Muscle of leg (tissue), 11 donors: ENCODE data around the gene GABRG3. TPM values are rescaled to one million over a fixed set of nuclear protein-coding genes. Genes with fewer than 3 reads are reported as not detected.

Source experiments
- DNase-seq: peaks from one replicate; pipeline ENCODE4 v3.0.0; 2013
- H3K27ac ChIP-seq: one replicate; pipeline ENCODE4 v1.5.1; 2013; ENCODE audit warnings: mild to moderate bottlenecking, low read length, control low read depth
- H3K27me3 ChIP-seq: one replicate; pipeline ENCODE4 v1.6.1; 2013; ENCODE audit warnings: low read length; ENCODE audit not compliant: control insufficient read depth, insufficient read depth
- H3K36me3 ChIP-seq: one replicate; pipeline ENCODE4 v1.6.1; 2013; ENCODE audit warnings: low read length; ENCODE audit not compliant: control insufficient read depth, insufficient read depth
- H3K4me1 ChIP-seq: one replicate; pipeline ENCODE4 v1.6.1; 2013; ENCODE audit warnings: low read length; ENCODE audit not compliant: control insufficient read depth, insufficient read depth
- H3K4me3 ChIP-seq: one replicate; pipeline ENCODE4 v1.5.1; 2013; ENCODE audit warnings: low read length, control low read depth
- H3K9me3 ChIP-seq: replicated peaks from 2 replicates; pipeline ENCODE4 v1.6.1; 2013; ENCODE audit warnings: low read depth, low read length; ENCODE audit not compliant: control insufficient read depth
- WGBS: methylation state at CpG from one replicate; pipeline ENCODE4 v1.1.5; 2013; ENCODE audit warnings: missing lambda C conversion rate; ENCODE audit not compliant: insufficient coverage; 5-methylcytosine and 5-hydroxymethylcytosine counted together
- polyA plus RNA-seq, 8 donors: library from polyadenylated mRNA; unstranded; fragments of 120-200 nt; gene quantifications; one replicate each; pipeline versions ENCODE4 v1.2.1 to v1.2.3, GENCODE V29; 2013; ENCODE audit warnings: inconsistent platforms in 1 of 8, low replicate concordance in 1 of 8; ENCODE audit not compliant: insufficient read length in 8 of 8, insufficient read depth in 1 of 8
- total RNA-seq: library from RNA; stranded (reverse); fragments of 120-200 nt; gene quantifications from one replicate; pipeline ENCODE4 v1.2.4, GENCODE V29; 2013

GABRG3 gene
- total and polyA plus RNA-seq, 9 donors, result 0.11 to 0.69 (median 0.34) TPM; not detected in 1

DNA sequence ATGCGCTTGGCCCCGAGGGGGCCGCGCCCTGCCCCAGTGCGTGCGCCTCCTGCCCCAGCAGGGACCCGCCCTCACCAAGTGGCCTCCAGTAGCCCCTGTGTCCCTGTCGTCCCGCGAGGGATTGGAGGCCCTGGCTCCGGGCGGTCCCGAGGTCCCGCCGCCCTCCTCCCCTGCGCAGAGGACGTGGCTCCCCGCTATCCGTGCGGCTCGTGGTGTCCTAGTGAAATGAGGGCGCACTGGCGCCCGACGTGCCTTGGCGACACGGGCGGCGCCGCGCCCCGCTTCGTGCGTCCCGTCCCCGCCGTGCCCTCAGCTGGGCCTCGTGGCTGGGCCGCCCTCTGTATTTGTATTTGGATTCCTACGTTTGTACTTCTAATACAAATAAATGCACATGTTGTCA lies 570.6 kb downstream of the GABRG3 start:
- Histone ChIP-seq H3K36me3 (no peaks in the 10 kb centered on the region), H3K9me3 (no peaks in the 10 kb centered on the region), H3K4me1 (no peaks in the 10 kb centered on the region), H3K27ac (no peak overlapping the region), H3K27me3 (no peaks in the 10 kb centered on the region), H3K4me3 (no peak overlapping the region)
- 95% methylated on average over 30 of the region's 40 CpGs for WGBS
- no peak for DNase-seq

- 81% methylated on average over 4 of the region's 8 CpGs for WGBS
- H3K27me3 ChIP-seq, result no peaks in the 10 kb centered on the region
- no peak for DNase-seq
- no peaks in the 10 kb centered on the region for H3K4me1 ChIP-seq
- H3K27ac ChIP-seq, result no peak overlapping the region
- H3K9me3 ChIP-seq, result no peaks in the 10 kb centered on the region
- no peaks in the 10 kb centered on the region for H3K36me3 ChIP-seq
- no peak overlapping the region for H3K4me3 ChIP-seq
These were observed 574.7 kb downstream of the GABRG3 start for GRCh38 chr15:27545494-27546255.

GRCh38 chr15:27549746-27550145 lies 578.8 kb downstream of the GABRG3 start:
- Histone ChIP-seq H3K27ac (no peak overlapping the region), H3K27me3 (no peaks in the 10 kb centered on the region), H3K9me3 (no peaks in the 10 kb centered on the region), H3K4me3 (no peak overlapping the region), H3K4me1 (no peaks in the 10 kb centered on the region), H3K36me3 (no peaks in the 10 kb centered on the region)
- no CpG with 5 or more reads among the region's 4 CpGs for WGBS
- peak; percentile 43 for DNase-seq

DNA sequence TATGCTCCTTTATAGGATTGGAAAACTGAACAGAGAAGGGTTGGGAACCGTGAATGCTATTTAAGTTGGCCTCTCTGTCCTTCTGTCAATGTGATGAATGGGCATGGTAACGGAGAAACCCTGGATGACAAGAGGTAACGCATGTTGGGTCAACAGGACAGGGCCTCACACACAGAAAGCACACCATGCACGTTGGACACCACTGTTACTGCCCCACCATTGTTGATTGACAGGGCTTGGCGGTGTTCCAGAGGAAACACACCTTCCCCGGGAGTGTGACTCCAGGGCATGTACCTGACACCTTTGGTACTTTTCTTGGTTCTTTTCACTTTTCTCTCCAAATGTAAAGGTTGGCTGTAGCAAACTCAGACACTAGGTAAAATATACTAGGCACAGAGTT lies 579.7 kb downstream of the GABRG3 start:
- no peak for DNase-seq
- 65% methylated on average over 5 of the region's 6 CpGs for WGBS
- H3K27me3 ChIP-seq, result no peaks in the 10 kb centered on the region
- H3K4me1 ChIP-seq, result no peaks in the 10 kb centered on the region
- H3K27ac ChIP-seq, result no peak overlapping the region
- H3K4me3 ChIP-seq, result no peak overlapping the region
- H3K9me3 ChIP-seq, result no peaks in the 10 kb centered on the region
- no peaks in the 10 kb centered on the region for H3K36me3 ChIP-seq

DNA sequence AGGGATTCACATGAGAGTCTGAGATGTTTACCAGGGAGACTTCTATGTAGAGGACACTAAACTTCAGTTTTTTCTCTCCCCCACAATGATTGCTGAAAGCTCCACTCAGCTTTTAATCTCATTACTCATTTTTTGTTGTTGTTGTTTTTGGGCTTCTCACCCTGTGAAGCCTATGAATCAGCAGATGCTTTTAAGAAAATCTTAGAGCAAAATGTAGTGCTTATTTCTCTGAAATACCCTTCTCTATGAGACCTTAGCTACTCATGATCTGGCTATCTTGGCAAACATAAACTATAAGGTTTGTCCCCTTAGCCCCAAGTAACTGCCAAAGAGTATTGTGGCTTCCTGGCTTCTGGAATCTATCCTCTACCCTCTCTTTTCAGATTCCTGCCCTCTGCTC lies 590.8 kb downstream of the GABRG3 start:
- H3K9me3 ChIP-seq, result peaks cover 9% of the 10 kb centered on the region
- DNase-seq, result no peak
- H3K4me1 ChIP-seq, result no peaks in the 10 kb centered on the region
- H3K27ac ChIP-seq, result no peak overlapping the region
- no peaks in the 10 kb centered on the region for H3K27me3 ChIP-seq
- H3K4me3 ChIP-seq, result no peak overlapping the region
- H3K36me3 ChIP-seq, result no peaks in the 10 kb centered on the region

DNA sequence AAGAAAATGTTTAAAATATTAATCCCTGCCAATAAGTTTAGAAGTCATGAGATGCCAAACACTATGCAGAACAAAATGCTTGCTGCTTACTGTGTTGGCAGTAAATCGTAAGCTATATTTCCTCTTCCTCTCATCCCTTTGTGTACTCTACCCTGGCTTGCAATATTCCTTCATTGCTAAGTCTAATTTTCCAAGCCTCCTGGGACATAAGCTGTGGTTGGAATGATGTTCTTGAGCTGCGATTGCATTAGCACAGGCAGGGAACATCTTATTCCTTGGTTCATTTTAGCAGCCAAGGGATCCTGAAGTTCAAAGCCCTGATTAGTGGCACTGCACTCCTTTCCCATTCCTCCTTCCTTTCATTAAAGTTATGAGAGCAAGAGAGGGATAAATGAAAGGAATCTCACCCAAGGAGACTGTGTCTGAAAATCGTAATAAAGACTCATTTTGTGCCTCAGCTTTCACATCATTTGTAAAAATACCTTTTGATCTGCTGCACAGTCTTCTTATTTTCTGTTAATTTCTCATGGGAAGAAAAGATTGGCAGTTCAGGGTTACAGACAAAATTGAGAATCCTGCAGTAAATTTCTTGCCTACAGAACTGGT lies 592.9 kb downstream of the GABRG3 start:
- no peak overlapping the region for H3K4me3 ChIP-seq
- H3K27ac ChIP-seq, result no peak overlapping the region
- H3K9me3 ChIP-seq, result peaks cover 9% of the 10 kb centered on the region
- DNase-seq, result peak; percentile 20
- H3K36me3 ChIP-seq, result no peaks in the 10 kb centered on the region
- H3K4me1 ChIP-seq, result no peaks in the 10 kb centered on the region
- no CpG with 5 or more reads among the region's 3 CpGs for WGBS
- no peaks in the 10 kb centered on the region for H3K27me3 ChIP-seq

DNA sequence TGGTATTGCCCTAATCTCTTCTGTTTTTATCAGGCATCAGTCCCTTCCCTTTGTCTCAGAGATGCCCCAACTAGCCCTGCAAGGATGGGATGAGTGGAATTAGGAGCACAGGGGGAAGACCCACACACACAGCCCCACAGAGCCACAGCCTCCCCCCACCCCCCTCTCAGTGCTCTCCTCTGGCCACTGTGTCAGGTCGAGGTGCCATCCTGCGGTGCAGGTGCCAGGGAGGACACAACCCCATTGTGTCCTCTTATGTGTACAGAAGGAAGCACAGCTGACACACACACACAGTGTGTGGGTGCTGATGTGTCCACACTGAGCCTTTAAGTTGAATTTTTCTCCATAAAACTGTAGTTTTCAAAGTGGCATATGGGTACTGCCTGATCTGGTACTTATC lies 593.7 kb downstream of the GABRG3 start:
- WGBS, result no CpG with 5 or more reads among the region's 2 CpGs
- no peak for DNase-seq
- no peak overlapping the region for H3K4me3 ChIP-seq
- H3K4me1 ChIP-seq, result no peaks in the 10 kb centered on the region
- no peak overlapping the region for H3K27ac ChIP-seq
- H3K9me3 ChIP-seq, result peaks cover 9% of the 10 kb centered on the region
- no peaks in the 10 kb centered on the region for H3K27me3 ChIP-seq
- no peaks in the 10 kb centered on the region for H3K36me3 ChIP-seq

DNA sequence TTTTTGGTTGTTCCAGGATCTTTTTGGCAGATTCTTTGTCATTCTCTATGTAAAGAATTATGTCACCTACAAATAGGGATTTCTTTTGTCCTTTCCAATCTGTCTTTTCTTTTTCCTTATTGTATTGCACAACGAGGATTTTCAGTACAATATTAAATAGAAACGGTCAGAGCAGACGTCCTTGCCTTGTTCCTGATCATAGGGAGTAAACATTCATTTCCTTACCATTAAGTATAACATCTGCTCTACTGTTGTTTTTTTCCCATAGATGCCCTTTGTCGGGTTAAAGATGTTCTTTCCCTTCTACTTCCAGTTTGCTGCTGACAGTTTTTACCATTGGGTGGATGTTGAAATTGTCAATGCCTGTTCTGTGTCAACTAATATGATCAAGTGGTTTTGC lies 599.8 kb downstream of the GABRG3 start:
- WGBS, result no CpG with 5 or more reads among the region's 4 CpGs
- Histone ChIP-seq H3K9me3 (no peaks in the 10 kb centered on the region), H3K27me3 (no peaks in the 10 kb centered on the region), H3K4me3 (no peak overlapping the region), H3K36me3 (no peaks in the 10 kb centered on the region), H3K4me1 (no peaks in the 10 kb centered on the region), H3K27ac (no peak overlapping the region)
- DNase-seq, result no peak

GRCh38 chr15:27573805-27574485 lies 603.0 kb downstream of the GABRG3 start:
- no peak for DNase-seq
- Histone ChIP-seq H3K27ac (no peak overlapping the region), H3K4me3 (no peak overlapping the region), H3K36me3 (no peaks in the 10 kb centered on the region), H3K9me3 (no peaks in the 10 kb centered on the region), H3K4me1 (no peaks in the 10 kb centered on the region), H3K27me3 (no peaks in the 10 kb centered on the region)
- 47% methylated on average over 20 of the region's 26 CpGs for WGBS

- Histone ChIP-seq H3K36me3 (no peaks in the 10 kb centered on the region), H3K27me3 (no peaks in the 10 kb centered on the region), H3K4me1 (no peaks in the 10 kb centered on the region), H3K9me3 (no peaks in the 10 kb centered on the region), H3K4me3 (no peak overlapping the region), H3K27ac (no peak overlapping the region)
- WGBS, result 83% methylated on average over 18 of the region's 20 CpGs
- no peak for DNase-seq
These were observed 603.6 kb downstream of the GABRG3 start for GRCh38 chr15:27574541-27575054.
